Measurements from ENCODE around the gene GIPR. TPM values are rescaled to one million over a fixed set of nuclear protein-coding genes. Genes with fewer than 3 reads are reported as not detected.

Gene GIPR
- total and polyA plus RNA-seq, 2 of the 13 experiments (the other 11 are each of a cell fraction or from before 2014, with no cell fraction given): 0.15 to 1.2 TPM

GRCh38 chr19:45645631-45646344, 22.2 kb upstream of the GIPR start (continued):
- TF ChIP-seq ZBTB26 (CRISPR knock-in tag; IDR thresholded peaks at IDR 0.05; ENCODE audit: borderline replicate concordance): no peak
- no peak for TF ChIP-seq MED1 (CRISPR knock-in tag; IDR thresholded peaks at IDR 0.05)
- no peak for TF ChIP-seq KLF6 (CRISPR knock-in tag; IDR thresholded peaks at IDR 0.05)
- no peak for TF ChIP-seq KLF9 (CRISPR knock-in tag; IDR thresholded peaks at IDR 0.05; ENCODE audit: low read depth)
- 0 out of 2 replicates have a peak, but pooled peaks have one; percentile 43 for TF ChIP-seq PATZ1 (CRISPR knock-in tag; IDR thresholded peaks at IDR 0.05)
- no peak for TF ChIP-seq CEBPB (IDR thresholded peaks at IDR 0.05; ENCODE audit: borderline replicate concordance, low read depth, low read length)
- TF ChIP-seq ZNF205 (CRISPR knock-in tag; IDR thresholded peaks at IDR 0.05): 0 out of 2 replicates have a peak, but pooled peaks have one; percentile 22
- no peak for TF ChIP-seq CTCF (CRISPR knock-in tag; IDR thresholded peaks at IDR 0.05)
